Liver (tissue), 9 donors: ENCODE measurements around the gene LAMA2. TPM values are rescaled to one million over a fixed set of nuclear protein-coding genes. Genes with fewer than 3 reads are reported as not detected.

ENCODE experiments used
- DNase-seq: peaks from one replicate; pipeline ENCODE4 v3.0.0-alpha.2; 2017; ENCODE audit warnings: low spot score
- H3K27ac ChIP-seq, 2 donors: one replicate each; pipeline ENCODE4 v1.7.0; 2013; ENCODE audit warnings: inconsistent platforms in 2 of 2, low read length in 2 of 2, control low read depth in 1 of 2, low read depth in 1 of 2, mild to moderate bottlenecking in 1 of 2
- H3K27me3 ChIP-seq, 4 donors: one replicate each; pipeline versions ENCODE4 v1.6.1 to v1.7.0; 2013; ENCODE audit warnings: low read length in 3 of 4, inconsistent platforms in 1 of 4, mild to moderate bottlenecking in 1 of 4, moderate library complexity in 1 of 4; ENCODE audit not compliant: control insufficient read depth in 4 of 4, insufficient read depth in 4 of 4
- H3K36me3 ChIP-seq, 4 donors: one replicate each; pipeline versions ENCODE4 v1.6.1 to v1.7.0; 2013; ENCODE audit warnings: low read length in 3 of 4, mild to moderate bottlenecking in 3 of 4, low read depth in 1 of 4, moderate library complexity in 1 of 4; ENCODE audit not compliant: control insufficient read depth in 4 of 4, insufficient read depth in 3 of 4
- H3K4me1 ChIP-seq, 4 donors: one replicate each; pipeline versions ENCODE4 v1.6.1 to v1.7.0; 2013; ENCODE audit warnings: low read length in 3 of 4, mild to moderate bottlenecking in 3 of 4, moderate library complexity in 1 of 4; ENCODE audit not compliant: control insufficient read depth in 4 of 4, insufficient read depth in 4 of 4
- H3K4me3 ChIP-seq, 3 donors: one replicate each; pipeline versions ENCODE4 v1.6.1 to v1.7.0; 2013; ENCODE audit warnings: low read length in 3 of 3, control low read depth in 1 of 3, low read depth in 1 of 3, mild to moderate bottlenecking in 1 of 3
- H3K9ac ChIP-seq, 2 donors: one replicate each; pipeline ENCODE4 v1.7.0; 2013; ENCODE audit warnings: low read length in 2 of 2, mild to moderate bottlenecking in 2 of 2, moderate library complexity in 2 of 2, control low read depth in 1 of 2, low read depth in 1 of 2
- H3K9me3 ChIP-seq, 4 donors: one replicate each; pipeline versions ENCODE4 v1.6.1 to v1.7.0; 2013; ENCODE audit warnings: low read length in 3 of 4; ENCODE audit not compliant: control insufficient read depth in 4 of 4
- ATF3 ChIP-seq: IDR thresholded peaks from 2 replicates; pipeline ENCODE4 v1.6.1; 2016; ENCODE audit warnings: antibody characterized with exemption
- EGR1 ChIP-seq, 2 donors: IDR thresholded peaks; 2 replicates each; pipeline ENCODE4 v1.6.1; 2016 to 2018; ENCODE audit warnings: antibody characterized with exemption in 2 of 2, low read depth in 2 of 2
- FOXA1 ChIP-seq: IDR thresholded peaks from 2 replicates; pipeline ENCODE4 v1.6.1; 2016; ENCODE audit warnings: antibody characterized with exemption
- FOXA2 ChIP-seq: IDR thresholded peaks from 2 replicates; pipeline ENCODE4 v1.6.1; 2016; ENCODE audit warnings: antibody characterized with exemption
- GABPA ChIP-seq, 2 donors: IDR thresholded peaks in 1 of 2; conservative IDR thresholded peaks in 1 of 2; 2 replicates each; pipeline ENCODE4 v1.6.1; 2016; ENCODE audit warnings: antibody characterized with exemption in 2 of 2, mild to moderate bottlenecking in 1 of 2, moderate library complexity in 1 of 2
- HNF4A ChIP-seq, 2 donors: conservative IDR thresholded peaks; 2 replicates each; pipeline ENCODE4 v1.6.1; 2016; ENCODE audit warnings: antibody characterized with exemption in 2 of 2, mild to moderate bottlenecking in 2 of 2
- HNF4G ChIP-seq: IDR thresholded peaks from 2 replicates; pipeline ENCODE4 v1.6.1; 2016; ENCODE audit warnings: antibody characterized with exemption
- JUND ChIP-seq, 2 donors: IDR thresholded peaks; 2 replicates each; pipeline ENCODE4 v1.6.1; 2016; ENCODE audit warnings: antibody characterized with exemption in 2 of 2
- NR2F2 ChIP-seq: IDR thresholded peaks from 2 replicates; pipeline ENCODE4 v1.6.1; 2016; ENCODE audit warnings: antibody characterized with exemption
- REST ChIP-seq: IDR thresholded peaks from 2 replicates; pipeline ENCODE4 v1.6.1; 2016; ENCODE audit warnings: antibody characterized with exemption, mild to moderate bottlenecking
- RXRA ChIP-seq, 2 donors: IDR thresholded peaks; 2 replicates each; pipeline ENCODE4 v1.6.1; 2017 to 2018; ENCODE audit warnings: antibody characterized with exemption in 2 of 2, mild to moderate bottlenecking in 1 of 2
- SP1 ChIP-seq: IDR thresholded peaks from 2 replicates; pipeline ENCODE4 v1.6.1; 2018; ENCODE audit warnings: antibody characterized with exemption, mild to moderate bottlenecking
- TAF1 ChIP-seq: conservative IDR thresholded peaks from 2 replicates; pipeline ENCODE4 v1.6.1; 2016; ENCODE audit warnings: antibody characterized with exemption, mild to moderate bottlenecking
- YY1 ChIP-seq: IDR thresholded peaks from 2 replicates; pipeline ENCODE4 v1.6.1; 2016; ENCODE audit warnings: antibody characterized with exemption, mild to moderate bottlenecking
- ZBTB33 ChIP-seq: IDR thresholded peaks from 2 replicates; pipeline ENCODE4 v1.6.1; 2016; ENCODE audit warnings: antibody characterized with exemption
- WGBS: extraction: QIAGEN DNeasy Blood & Tissue Kit; methylation state at CpG from one replicate; pipeline ENCODE4 v1.1.7; 2013; 5-methylcytosine and 5-hydroxymethylcytosine counted together
- polyA plus RNA-seq, 2 donors: library from polyadenylated mRNA; stranded (reverse) in 1 of 2; unstranded in 1 of 2; fragments of 200-250 nt in 1 of 2; fragments of >200 nt in 1 of 2; fragmentation: Nextera tagmentation in 1 of 2; extraction: Ambion mirVana in 1 of 2; gene quantifications; one replicate each; pipeline versions ENCODE4 v1.2.1 to v1.2.3, GENCODE V29; 2013 to 2015
- total RNA-seq, 2 donors: library from RNA; depleted of rRNA; stranded (reverse); fragments of >200 nt; gene quantifications; one replicate each; pipeline ENCODE4 v1.2.3, GENCODE V29; 2014
- TF ChIP-seq, protein P1 (sequence below): fragments of 150-350 bp; IDR thresholded peaks from 2 replicates; pipeline ENCODE4 v1.5.1; 2017; ENCODE audit warnings: improper control_type of control experiment, low read depth, low read length; ENCODE audit not compliant: missing input control
- TF ChIP-seq, protein P2 (sequence below): IDR thresholded peaks from 2 replicates; pipeline ENCODE4 v1.6.1; 2016; ENCODE audit warnings: antibody characterized with exemption
- donor health status: healthy.
- donor health status: healthy.
- donor health status: healthy.
- donor health status: healthy.
- donor health status: healthy.

Gene LAMA2
- total and polyA plus RNA-seq, 4 donors, result 1.3 to 17.0 (median 3.0) TPM

GRCh38 chr6:129047834-129048233 lies 164.9 kb downstream of the LAMA2 start:
- H3K4me3 ChIP-seq, result no peak overlapping the region
- peaks cover 0 to 4% (median 1%) of the 10 kb centered on the region in 4 donors for H3K9me3 ChIP-seq
- no peaks in the 10 kb centered on the region for H3K36me3 ChIP-seq
- no peak for TF ChIP-seq YY1
- TF ChIP-seq, protein P1, sequence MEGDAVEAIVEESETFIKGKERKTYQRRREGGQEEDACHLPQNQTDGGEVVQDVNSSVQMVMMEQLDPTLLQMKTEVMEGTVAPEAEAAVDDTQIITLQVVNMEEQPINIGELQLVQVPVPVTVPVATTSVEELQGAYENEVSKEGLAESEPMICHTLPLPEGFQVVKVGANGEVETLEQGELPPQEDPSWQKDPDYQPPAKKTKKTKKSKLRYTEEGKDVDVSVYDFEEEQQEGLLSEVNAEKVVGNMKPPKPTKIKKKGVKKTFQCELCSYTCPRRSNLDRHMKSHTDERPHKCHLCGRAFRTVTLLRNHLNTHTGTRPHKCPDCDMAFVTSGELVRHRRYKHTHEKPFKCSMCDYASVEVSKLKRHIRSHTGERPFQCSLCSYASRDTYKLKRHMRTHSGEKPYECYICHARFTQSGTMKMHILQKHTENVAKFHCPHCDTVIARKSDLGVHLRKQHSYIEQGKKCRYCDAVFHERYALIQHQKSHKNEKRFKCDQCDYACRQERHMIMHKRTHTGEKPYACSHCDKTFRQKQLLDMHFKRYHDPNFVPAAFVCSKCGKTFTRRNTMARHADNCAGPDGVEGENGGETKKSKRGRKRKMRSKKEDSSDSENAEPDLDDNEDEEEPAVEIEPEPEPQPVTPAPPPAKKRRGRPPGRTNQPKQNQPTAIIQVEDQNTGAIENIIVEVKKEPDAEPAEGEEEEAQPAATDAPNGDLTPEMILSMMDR, result no peak
- TF ChIP-seq REST, result no peak
- no peak for TF ChIP-seq ZBTB33
- no peak for TF ChIP-seq ATF3
- no peak for TF ChIP-seq HNF4G
- TF ChIP-seq TAF1, result no peak
- no peak for TF ChIP-seq RXRA (IDR thresholded peaks at IDR 0.05)
- TF ChIP-seq HNF4A (conservative IDR thresholded peaks at IDR 0.05), result no peak
- no peak for TF ChIP-seq EGR1 (IDR thresholded peaks at IDR 0.05; ENCODE audit: low read depth in 2 of 2)
- no peak for TF ChIP-seq FOXA2
- TF ChIP-seq GABPA (IDR thresholded peaks at IDR 0.05 in 1 of 2, conservative IDR thresholded peaks at IDR 0.05 in 1 of 2), result no peak
- no peak for TF ChIP-seq SP1
- no peak for TF ChIP-seq JUND (IDR thresholded peaks at IDR 0.05)
- H3K27me3 ChIP-seq, result no peaks in the 10 kb centered on the region
- no peak overlapping the region for H3K27ac ChIP-seq
- 72% methylated on average over 3 of the region's 3 CpGs for WGBS
- H3K9ac ChIP-seq, result no peak overlapping the region
- no peaks in the 10 kb centered on the region for H3K4me1 ChIP-seq
- no peak for DNase-seq

DNA sequence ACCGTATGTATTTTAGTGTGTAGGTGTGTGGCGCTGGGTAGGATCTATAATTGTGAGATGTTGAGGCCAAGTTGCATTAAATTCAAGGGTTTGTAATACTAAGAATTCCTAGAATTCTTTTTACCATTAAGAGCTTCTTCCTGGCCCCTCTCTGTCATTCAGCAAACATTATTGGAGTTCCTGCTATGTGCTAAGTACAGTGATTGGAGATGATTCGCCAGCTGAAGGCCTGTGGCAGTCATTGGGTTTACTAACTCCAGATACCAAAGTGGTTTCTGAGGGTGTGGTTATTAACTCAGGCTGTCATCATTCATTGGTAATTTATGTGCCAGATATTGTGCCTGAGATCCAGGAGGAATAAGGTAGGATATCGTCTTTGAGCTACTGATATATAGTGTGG lies 167.1 kb downstream of the LAMA2 start:
- DNase-seq, result no peak
- H3K9ac ChIP-seq, result no peak overlapping the region
- no peak overlapping the region for H3K27ac ChIP-seq
- H3K27me3 ChIP-seq, result no peaks in the 10 kb centered on the region
- H3K36me3 ChIP-seq, result no peaks in the 10 kb centered on the region
- no peaks in the 10 kb centered on the region for H3K4me1 ChIP-seq
- H3K9me3 ChIP-seq, result no peaks in the 10 kb centered on the region
- WGBS, result 77% methylated on average over 4 of the region's 4 CpGs
- H3K4me3 ChIP-seq, result no peak overlapping the region
- no peak for TF ChIP-seq FOXA1
- no peak for TF ChIP-seq SP1
- no peak for TF ChIP-seq JUND (IDR thresholded peaks at IDR 0.05)
- no peak for TF ChIP-seq NR2F2
- no peak for TF ChIP-seq YY1
- no peak for TF ChIP-seq GABPA (IDR thresholded peaks at IDR 0.05 in 1 of 2, conservative IDR thresholded peaks at IDR 0.05 in 1 of 2)
- TF ChIP-seq TAF1, result no peak
- TF ChIP-seq ATF3, result no peak
- TF ChIP-seq FOXA2, result no peak
- TF ChIP-seq RXRA (IDR thresholded peaks at IDR 0.05), result no peak
- no peak for TF ChIP-seq HNF4A (conservative IDR thresholded peaks at IDR 0.05)
- TF ChIP-seq EGR1 (IDR thresholded peaks at IDR 0.05; ENCODE audit: low read depth in 2 of 2), result no peak
- TF ChIP-seq REST, result no peak
- TF ChIP-seq, protein P2, sequence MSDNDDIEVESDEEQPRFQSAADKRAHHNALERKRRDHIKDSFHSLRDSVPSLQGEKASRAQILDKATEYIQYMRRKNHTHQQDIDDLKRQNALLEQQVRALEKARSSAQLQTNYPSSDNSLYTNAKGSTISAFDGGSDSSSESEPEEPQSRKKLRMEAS, result no peak
- TF ChIP-seq, protein P1, result no peak
- TF ChIP-seq HNF4G, result no peak
